NCI-H2107 treated with DMSO at 0.1 percent for 48 hours (cell line): ENCODE data around the gene LRRC26.

Source experiments
- DNase-seq: peaks from one replicate; lab custom pipeline; 2025; ENCODE audit not compliant: unreplicated experiment; lab: John Stamatoyannopoulos, UW

The LRRC26 gene

GRCh38 chr9:137184881-137185660, 15.2 kb upstream of the LRRC26 start:
- no peak for DNase-seq

- no peak for DNase-seq
Observed at GRCh38 chr9:137183980-137184595, 14.2 kb upstream of the LRRC26 start.

- no peak for DNase-seq
Observed at GRCh38 chr9:137182836-137183235, 13.0 kb upstream of the LRRC26 start.

GRCh38 chr9:137181680-137182079, 11.8 kb upstream of the LRRC26 start:
- no peak for DNase-seq

- DNase-seq, result no peak
Observed at GRCh38 chr9:137180491-137180890, 10.6 kb upstream of the LRRC26 start.

- no peak for DNase-seq
Observed at GRCh38 chr9:137179761-137180160, 9.9 kb upstream of the LRRC26 start.

GRCh38 chr9:137178939-137179630, 9.2 kb upstream of the LRRC26 start:
- DNase-seq, result no peak

GRCh38 chr9:137178201-137178938, 8.5 kb upstream of the LRRC26 start:
- no peak for DNase-seq

GRCh38 chr9:137176302-137177182, 6.7 kb upstream of the LRRC26 start:
- DNase-seq, result no peak

GRCh38 chr9:137175345-137175961, 5.6 kb upstream of the LRRC26 start:
- DNase-seq, result no peak

GRCh38 chr9:137174722-137175293, 5.0 kb upstream of the LRRC26 start:
- DNase-seq, result no peak

- DNase-seq, result no peak
Observed at GRCh38 chr9:137173796-137174664, 4.2 kb upstream of the LRRC26 start.

GRCh38 chr9:137172901-137173795, 3.3 kb upstream of the LRRC26 start:
- DNase-seq, result no peak

- no peak for DNase-seq
Observed at GRCh38 chr9:137171149-137171900, 1.5 kb upstream of the LRRC26 start.

GRCh38 chr9:137170486-137171148, 766 bp upstream of the LRRC26 start:
- no peak for DNase-seq
